Measurements from ENCODE around the gene KLHDC7A.
"Not testable (repeated sequence)": the region's sequence is repeated elsewhere in the genome, so short reads cannot be mapped to it uniquely, and the experiment has no call there.

The KLHDC7A gene

GRCh38 chr1:18480315-18481189, at the start of gene KLHDC7A:
Gene KLHDC7A (plus strand): TSS chr1:18480930. CDS start chr1:18480982, 52 bp downstream.
- no peak for DNase-seq

- DNase-seq, result no peak
Observed at GRCh38 chr1:18434041-18434440, 46.7 kb upstream of the KLHDC7A start.

GRCh38 chr1:18440385-18441226, 40.1 kb upstream of the KLHDC7A start:
- DNase-seq, result no peak

- no peak for DNase-seq
Observed at GRCh38 chr1:18443587-18444520, 36.9 kb upstream of the KLHDC7A start.

GRCh38 chr1:18444563-18444962, 36.2 kb upstream of the KLHDC7A start:
- no peak for DNase-seq

GRCh38 chr1:18446751-18447150, 34.0 kb upstream of the KLHDC7A start:
- DNase-seq, result no peak

GRCh38 chr1:18447509-18448220, 33.1 kb upstream of the KLHDC7A start:
- DNase-seq, result no peak

GRCh38 chr1:18448889-18449288, 31.8 kb upstream of the KLHDC7A start:
- DNase-seq, result no peak

GRCh38 chr1:18452550-18452949, 28.2 kb upstream of the KLHDC7A start:
- DNase-seq, result peak; percentile 56

- DNase-seq, result no peak
Observed at GRCh38 chr1:18458133-18459092, 22.3 kb upstream of the KLHDC7A start.

- no peak for DNase-seq
Observed at GRCh38 chr1:18461656-18462055, 19.1 kb upstream of the KLHDC7A start.

GRCh38 chr1:18462517-18462916, 18.2 kb upstream of the KLHDC7A start:
- not testable (repeated sequence) for DNase-seq

- no peak for DNase-seq
Observed at GRCh38 chr1:18463063-18463462, 17.7 kb upstream of the KLHDC7A start.

GRCh38 chr1:18463984-18464664, 16.6 kb upstream of the KLHDC7A start:
- DNase-seq, result no peak

- DNase-seq, result no peak
Observed at GRCh38 chr1:18464665-18465050, 16.1 kb upstream of the KLHDC7A start.

- DNase-seq, result no peak
Observed at GRCh38 chr1:18466676-18467075, 14.1 kb upstream of the KLHDC7A start.

GRCh38 chr1:18468570-18468969, 12.2 kb upstream of the KLHDC7A start:
- DNase-seq, result no peak

- no peak for DNase-seq
Observed at GRCh38 chr1:18469514-18469913, 11.2 kb upstream of the KLHDC7A start.

GRCh38 chr1:18470671-18471355, 9.9 kb upstream of the KLHDC7A start:
- DNase-seq, result no peak
